ENCODE data around the gene PKDCC.

The PKDCC gene

DNA sequence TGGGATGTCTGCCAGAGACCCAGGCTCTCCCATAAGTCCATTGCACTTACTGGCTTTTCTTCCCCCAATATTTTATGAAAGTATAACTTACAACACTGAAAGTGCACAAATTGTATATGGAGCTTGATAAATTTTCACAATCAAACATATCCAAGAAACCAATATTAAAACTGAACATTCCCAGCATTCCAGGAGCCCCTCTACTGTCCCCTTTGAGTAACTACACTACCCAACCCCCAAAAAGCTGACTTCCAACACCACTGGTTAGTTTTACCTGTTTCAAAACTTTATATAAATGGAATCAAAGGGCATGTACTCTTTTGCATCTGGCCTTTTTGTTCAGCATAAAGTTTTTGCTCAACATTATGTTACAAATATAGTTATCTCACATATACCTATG lies 35.2 kb upstream of the PKDCC start:
- peaks cover 39% of the 10 kb centered on the region for H3K4me1 Mint-ChIP-seq
- no peaks in the 10 kb centered on the region for H3K36me3 Mint-ChIP-seq (ENCODE audit: insufficient read depth)
- ATAC-seq (replicated peaks; ENCODE audit: extremely low read depth, poor library complexity, severe bottlenecking): no peak
- H3K27ac Mint-ChIP-seq (ENCODE audit: low read depth): no peak overlapping the region
- H3K9me3 Mint-ChIP-seq: no peaks in the 10 kb centered on the region
- peaks cover 10% of the 10 kb centered on the region for H3K27me3 Mint-ChIP-seq
- no peak overlapping the region for H3K4me3 Mint-ChIP-seq
- no peak for DNase-seq (ENCODE audit: low spot score in 2 of 2)

DNA sequence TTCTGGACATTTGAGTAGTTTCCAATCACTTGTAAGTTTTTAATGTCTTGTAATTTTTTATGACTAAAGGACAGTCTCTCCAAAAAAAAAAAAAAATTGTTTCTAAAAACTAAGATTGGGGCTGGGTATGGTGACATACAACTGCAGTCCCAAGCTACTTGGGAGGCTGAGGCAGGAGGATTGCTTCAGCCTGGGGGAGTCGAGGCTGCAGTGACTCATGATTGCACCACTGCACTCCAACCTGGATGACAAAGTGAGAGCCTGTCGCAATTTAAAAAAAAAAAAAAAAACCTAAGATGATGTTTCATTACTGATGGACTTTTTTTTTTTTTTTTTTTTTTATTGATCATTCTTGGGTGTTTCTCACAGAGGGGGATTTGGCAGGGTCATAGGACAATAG lies 34.4 kb upstream of the PKDCC start:
- Mint-ChIP-seq H3K4me3 (no peak overlapping the region), H3K9me3 (no peaks in the 10 kb centered on the region), H3K4me1 (peaks cover 39% of the 10 kb centered on the region), H3K27ac (ENCODE audit: low read depth) (no peak overlapping the region), H3K27me3 (peaks cover 6% of the 10 kb centered on the region), H3K36me3 (ENCODE audit: insufficient read depth) (no peaks in the 10 kb centered on the region)
- DNase-seq (ENCODE audit: low spot score in 2 of 2) (no peak), ATAC-seq (replicated peaks; ENCODE audit: extremely low read depth, poor library complexity, severe bottlenecking) (no peak)

DNA sequence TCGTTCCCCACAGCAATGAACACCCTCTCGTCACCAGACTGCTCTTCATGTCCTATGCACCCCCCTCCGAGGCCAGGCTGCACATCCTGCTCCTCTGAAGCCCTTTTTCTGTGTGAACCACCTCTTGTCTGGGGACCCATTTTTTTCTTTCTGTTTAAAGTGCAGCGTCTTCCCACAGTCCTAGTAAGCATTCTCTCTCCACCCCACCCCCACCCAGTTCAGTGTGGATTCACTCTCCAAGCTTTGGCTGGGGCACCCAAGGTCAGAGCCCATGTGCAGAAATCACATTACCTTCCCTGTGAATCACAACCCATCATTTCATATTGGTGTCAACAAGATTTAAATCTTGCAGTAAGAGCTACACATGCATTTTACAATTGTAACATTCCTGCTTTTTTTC lies 26.4 kb upstream of the PKDCC start:
- Mint-ChIP-seq H3K36me3 (ENCODE audit: insufficient read depth) (no peaks in the 10 kb centered on the region), H3K27me3 (peaks cover 33% of the 10 kb centered on the region), H3K4me1 (no peaks in the 10 kb centered on the region), H3K4me3 (no peak overlapping the region), H3K9me3 (no peaks in the 10 kb centered on the region), H3K27ac (ENCODE audit: low read depth) (no peak overlapping the region)
- no peak for ATAC-seq (replicated peaks; ENCODE audit: extremely low read depth, poor library complexity, severe bottlenecking)
- DNase-seq (ENCODE audit: low spot score in 2 of 2): no peak

DNA sequence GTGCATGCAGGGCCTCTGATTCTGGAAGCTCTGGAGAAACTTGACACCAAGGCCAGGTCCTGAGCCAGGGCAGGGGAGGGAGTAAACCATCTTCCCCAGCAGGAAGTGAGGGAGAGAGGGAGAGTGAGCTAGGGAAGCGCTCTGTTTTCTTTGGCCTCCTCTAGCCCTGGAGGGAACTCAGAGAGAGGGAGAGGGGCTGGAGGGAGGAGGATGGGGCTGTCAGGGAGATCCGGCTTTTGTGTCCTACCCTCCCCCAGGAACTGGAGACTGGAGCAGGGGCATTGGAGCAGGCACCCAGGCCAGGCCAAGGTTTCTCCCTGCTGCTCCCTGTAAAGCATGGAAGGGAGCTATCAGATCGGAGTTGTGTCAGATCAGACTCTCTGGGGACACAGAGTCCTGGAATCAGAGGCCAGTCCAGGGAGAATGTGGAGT lies 22.7 kb upstream of the PKDCC start:
- H3K4me1 Mint-ChIP-seq: no peaks in the 10 kb centered on the region
- no peak overlapping the region for H3K4me3 Mint-ChIP-seq
- ATAC-seq (replicated peaks; ENCODE audit: extremely low read depth, poor library complexity, severe bottlenecking) (no peak), DNase-seq (ENCODE audit: low spot score in 2 of 2) (no peak)
- peaks cover 37% of the 10 kb centered on the region for H3K27me3 Mint-ChIP-seq
- no peaks in the 10 kb centered on the region for H3K9me3 Mint-ChIP-seq
- no peaks in the 10 kb centered on the region for H3K36me3 Mint-ChIP-seq (ENCODE audit: insufficient read depth)
- no peak overlapping the region for H3K27ac Mint-ChIP-seq (ENCODE audit: low read depth)

DNA sequence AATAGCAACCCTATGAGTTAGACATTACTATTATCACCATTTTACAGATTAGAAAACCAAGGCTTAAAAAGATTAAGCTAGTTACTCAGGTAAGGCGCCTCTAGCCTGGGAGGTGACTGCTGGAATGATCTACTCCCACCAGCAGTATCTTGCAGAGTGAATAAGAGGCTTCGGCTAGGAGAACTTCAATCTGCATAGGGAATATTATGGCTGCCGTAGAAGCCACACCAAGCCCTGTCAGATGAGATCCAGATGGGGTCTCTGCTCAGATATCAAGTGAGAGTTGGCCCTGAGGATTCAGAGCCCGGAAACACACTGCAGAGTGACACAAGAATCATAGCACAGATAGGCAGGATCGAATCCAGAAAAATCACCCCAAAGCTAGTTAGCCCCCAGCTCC lies 21.5 kb upstream of the PKDCC start:
- H3K4me1 Mint-ChIP-seq: no peaks in the 10 kb centered on the region
- ATAC-seq (replicated peaks; ENCODE audit: extremely low read depth, poor library complexity, severe bottlenecking): no peak
- H3K27ac Mint-ChIP-seq (ENCODE audit: low read depth): no peak overlapping the region
- no peaks in the 10 kb centered on the region for H3K36me3 Mint-ChIP-seq (ENCODE audit: insufficient read depth)
- peaks cover 49% of the 10 kb centered on the region for H3K27me3 Mint-ChIP-seq
- no peak overlapping the region for H3K4me3 Mint-ChIP-seq
- no peaks in the 10 kb centered on the region for H3K9me3 Mint-ChIP-seq
- no peak for DNase-seq (ENCODE audit: low spot score in 2 of 2)

DNA sequence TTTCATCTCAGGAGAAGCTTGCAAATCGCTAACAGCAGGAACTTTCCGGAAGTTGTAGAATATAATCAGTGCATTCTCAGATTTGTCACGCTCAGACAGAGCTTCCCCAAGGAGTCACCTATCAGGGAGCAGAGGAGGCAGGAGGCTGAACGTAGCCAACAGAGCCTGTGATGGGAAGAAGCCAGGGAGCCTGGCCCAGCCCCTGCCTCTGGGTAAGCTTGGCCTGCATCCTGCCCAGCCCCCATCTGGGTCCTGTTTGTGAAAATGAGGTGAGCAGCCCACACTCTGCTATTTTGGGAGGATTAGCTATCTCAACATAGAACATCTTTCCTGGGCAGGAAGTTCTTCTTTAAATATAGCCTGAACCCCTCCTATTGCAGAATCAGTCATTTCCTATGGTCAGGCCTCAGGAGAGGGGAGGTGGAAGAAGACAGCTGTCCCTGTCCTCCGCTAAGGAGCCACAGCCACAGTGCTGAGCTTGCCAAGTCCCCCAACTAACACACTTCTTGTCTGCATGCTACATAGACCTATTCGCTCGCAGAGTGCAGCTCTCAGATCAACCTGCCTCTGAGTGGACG lies 19.2 kb upstream of the PKDCC start:
- no peak overlapping the region for H3K4me3 Mint-ChIP-seq
- ATAC-seq (replicated peaks; ENCODE audit: extremely low read depth, poor library complexity, severe bottlenecking) (no peak), DNase-seq (ENCODE audit: low spot score in 2 of 2) (no peak)
- no peaks in the 10 kb centered on the region for H3K36me3 Mint-ChIP-seq (ENCODE audit: insufficient read depth)
- H3K27ac Mint-ChIP-seq (ENCODE audit: low read depth): no peak overlapping the region
- H3K4me1 Mint-ChIP-seq: peaks cover 7% of the 10 kb centered on the region
- no peaks in the 10 kb centered on the region for H3K9me3 Mint-ChIP-seq
- H3K27me3 Mint-ChIP-seq: peaks cover 58% of the 10 kb centered on the region

DNA sequence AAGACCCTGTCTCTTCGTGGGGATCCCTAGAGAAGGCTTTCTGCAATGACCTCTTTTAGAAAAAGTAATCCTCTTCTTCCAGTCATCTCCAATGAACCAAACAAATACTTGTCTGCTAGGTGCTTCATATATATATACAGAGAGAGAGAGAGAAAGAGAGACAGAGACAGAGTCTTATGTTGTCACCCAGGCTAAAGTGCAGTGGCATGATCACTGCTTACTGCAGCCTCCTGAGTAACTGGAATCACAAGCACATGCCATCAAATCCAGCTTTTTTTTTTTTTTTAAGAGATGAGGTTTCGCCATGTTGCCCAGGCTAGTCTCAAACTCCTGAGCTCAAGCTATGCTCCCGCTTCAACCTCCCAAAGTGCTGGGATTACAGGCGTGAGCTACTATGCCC lies 18.6 kb upstream of the PKDCC start:
- H3K36me3 Mint-ChIP-seq (ENCODE audit: insufficient read depth): no peaks in the 10 kb centered on the region
- H3K27ac Mint-ChIP-seq (ENCODE audit: low read depth): no peak overlapping the region
- H3K4me3 Mint-ChIP-seq: no peak overlapping the region
- no peaks in the 10 kb centered on the region for H3K9me3 Mint-ChIP-seq
- peaks cover 58% of the 10 kb centered on the region for H3K27me3 Mint-ChIP-seq
- no peak for ATAC-seq (replicated peaks; ENCODE audit: extremely low read depth, poor library complexity, severe bottlenecking)
- no peak for DNase-seq (ENCODE audit: low spot score in 2 of 2)
- H3K4me1 Mint-ChIP-seq: peaks cover 7% of the 10 kb centered on the region

DNA sequence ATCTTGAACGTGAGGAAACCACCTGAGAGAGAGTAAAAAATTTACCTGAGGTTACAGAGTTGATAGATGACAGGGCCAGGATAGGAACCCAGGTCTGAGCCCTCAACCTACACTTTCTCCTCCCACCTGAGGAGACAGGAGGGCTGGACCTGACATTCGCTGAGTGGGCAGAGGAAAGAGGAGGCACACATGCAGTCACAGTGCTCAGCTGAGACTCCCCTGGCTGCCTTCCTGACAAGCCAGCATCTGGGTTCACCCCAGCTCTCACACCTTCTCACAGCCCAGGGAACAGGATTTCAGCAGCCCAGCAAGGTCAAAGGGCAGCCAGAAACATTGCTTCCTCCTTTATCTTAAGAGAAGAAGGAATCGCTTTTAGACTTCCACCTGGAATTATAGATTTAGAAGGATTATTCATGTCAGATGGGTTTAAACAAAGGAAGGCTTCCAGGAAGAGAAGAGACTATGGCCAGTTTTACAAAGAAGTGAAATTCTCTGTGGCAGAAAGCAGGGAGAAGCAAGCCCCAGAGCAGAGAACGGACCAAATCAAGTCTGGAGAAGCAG lies 18.1 kb upstream of the PKDCC start:
- Mint-ChIP-seq H3K27ac (ENCODE audit: low read depth) (no peak overlapping the region), H3K4me3 (no peak overlapping the region), H3K4me1 (peaks cover 7% of the 10 kb centered on the region), H3K9me3 (no peaks in the 10 kb centered on the region), H3K36me3 (ENCODE audit: insufficient read depth) (no peaks in the 10 kb centered on the region), H3K27me3 (peaks cover 54% of the 10 kb centered on the region)
- no peak for ATAC-seq (replicated peaks; ENCODE audit: extremely low read depth, poor library complexity, severe bottlenecking)
- no peak for DNase-seq (ENCODE audit: low spot score in 2 of 2)

DNA sequence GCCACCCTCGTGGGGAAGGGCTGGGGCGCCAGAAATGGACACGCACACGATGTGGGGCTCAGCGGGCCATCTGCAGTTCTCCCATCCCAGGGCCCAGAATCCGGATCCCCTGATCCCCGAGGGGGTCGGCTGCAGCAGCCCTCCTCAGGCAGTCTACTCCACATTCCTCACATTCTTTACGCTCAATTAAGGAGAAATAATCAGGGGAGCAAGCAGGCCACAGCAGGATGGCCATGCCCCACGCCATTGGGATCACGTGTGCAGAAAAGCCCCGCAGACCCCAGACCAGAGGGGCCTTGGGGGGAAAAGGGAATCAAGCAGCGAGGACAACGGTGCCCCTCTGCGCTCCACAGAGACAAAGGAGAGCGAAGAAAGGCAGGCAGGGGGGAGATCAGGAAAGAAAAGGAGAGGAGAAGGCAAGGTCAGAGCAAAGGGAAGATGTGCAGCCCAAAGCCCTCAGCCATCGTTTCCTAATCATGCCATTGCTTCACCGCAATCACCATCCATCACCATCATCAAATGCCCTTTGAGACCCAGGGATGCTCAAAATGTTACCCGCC lies 17.5 kb upstream of the PKDCC start:
- H3K4me1 Mint-ChIP-seq: peaks cover 7% of the 10 kb centered on the region

DNA sequence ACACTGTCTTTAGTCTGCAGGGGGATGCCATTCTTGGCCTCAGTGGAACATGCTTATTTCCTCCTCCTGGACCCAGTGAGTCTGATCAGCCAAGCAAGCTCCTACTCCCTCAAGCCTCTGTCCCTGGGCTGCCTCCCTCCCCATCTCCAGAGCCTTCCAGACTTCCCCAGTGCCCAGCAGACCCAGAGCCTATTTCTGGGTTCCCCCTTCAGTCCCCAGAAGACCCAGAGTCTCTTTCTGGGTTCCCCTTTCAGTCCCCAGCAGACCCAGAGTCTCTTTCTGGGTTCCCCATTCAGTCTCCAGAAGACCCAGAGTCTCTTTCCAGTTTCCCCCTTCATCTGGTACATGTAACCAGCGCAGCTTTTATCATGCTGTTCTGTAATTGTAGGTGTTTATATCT lies 17.0 kb upstream of the PKDCC start:
- Mint-ChIP-seq H3K36me3 (ENCODE audit: insufficient read depth) (no peaks in the 10 kb centered on the region), H3K9me3 (no peaks in the 10 kb centered on the region)
- no peak for ATAC-seq (replicated peaks; ENCODE audit: extremely low read depth, poor library complexity, severe bottlenecking)

More for the DNA sequence above, 17.5 kb upstream of the PKDCC start:
- DNase-seq (ENCODE audit: low spot score in 2 of 2) (no peak), ATAC-seq (replicated peaks; ENCODE audit: extremely low read depth, poor library complexity, severe bottlenecking) (no peak)
- H3K27ac Mint-ChIP-seq (ENCODE audit: low read depth): no peak overlapping the region
- H3K27me3 Mint-ChIP-seq: peaks cover 48% of the 10 kb centered on the region
- no peaks in the 10 kb centered on the region for H3K36me3 Mint-ChIP-seq (ENCODE audit: insufficient read depth)
- no peak overlapping the region for H3K4me3 Mint-ChIP-seq
- H3K9me3 Mint-ChIP-seq: no peaks in the 10 kb centered on the region

DNA sequence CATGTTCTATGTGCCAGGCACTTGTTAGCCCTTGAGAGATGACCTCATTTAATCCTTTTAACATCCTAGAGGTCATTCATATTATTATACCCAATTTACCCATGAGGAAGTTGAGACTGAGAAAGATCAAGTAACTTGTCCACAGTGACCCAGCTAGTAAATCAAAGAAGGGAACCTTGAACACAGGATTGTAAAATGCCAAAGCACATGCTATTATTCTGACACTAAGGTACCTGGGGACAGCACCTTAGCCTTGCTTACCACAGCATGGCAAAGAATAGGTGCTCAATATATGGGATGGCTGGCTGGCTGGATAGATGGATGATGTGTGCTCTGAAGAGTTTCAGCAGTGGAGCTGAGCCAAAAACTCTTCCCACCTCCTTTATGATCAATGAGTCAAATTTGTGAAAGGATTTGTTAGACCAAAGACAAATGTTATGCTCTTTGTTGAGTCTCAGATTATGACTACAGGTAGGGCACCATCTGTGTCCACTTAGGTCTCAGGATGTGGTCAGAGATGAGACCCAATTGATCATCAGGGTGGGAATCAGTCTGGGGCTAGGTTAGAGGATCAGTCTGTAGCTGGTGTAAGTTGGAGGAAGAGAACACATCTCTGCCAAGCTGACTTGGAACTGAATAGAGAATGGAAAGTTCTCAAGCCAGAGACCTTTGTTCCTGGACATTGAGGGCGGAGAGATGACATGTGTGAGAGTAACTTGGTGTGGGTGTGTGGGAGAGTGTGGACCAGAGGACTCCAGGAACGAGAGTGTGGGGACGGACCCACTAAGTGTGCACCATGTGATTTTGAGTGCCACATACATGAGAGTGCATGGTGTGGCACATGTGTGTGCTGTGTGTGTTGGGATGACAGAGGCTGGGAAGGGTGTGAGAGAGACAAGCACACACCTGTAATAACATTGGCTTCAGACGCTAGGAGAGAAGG lies 16.3 kb upstream of the PKDCC start:
- Mint-ChIP-seq H3K27ac (ENCODE audit: low read depth) (no peak overlapping the region), H3K36me3 (ENCODE audit: insufficient read depth) (no peaks in the 10 kb centered on the region), H3K4me3 (no peak overlapping the region), H3K4me1 (peaks cover 7% of the 10 kb centered on the region), H3K9me3 (no peaks in the 10 kb centered on the region), H3K27me3 (peaks cover 37% of the 10 kb centered on the region)
- no peak for DNase-seq (ENCODE audit: low spot score in 2 of 2)
- no peak for ATAC-seq (replicated peaks; ENCODE audit: extremely low read depth, poor library complexity, severe bottlenecking)

More for the DNA sequence above, 17.0 kb upstream of the PKDCC start:
- H3K27ac Mint-ChIP-seq (ENCODE audit: low read depth): no peak overlapping the region
- DNase-seq (ENCODE audit: low spot score in 2 of 2): no peak
- peaks cover 43% of the 10 kb centered on the region for H3K27me3 Mint-ChIP-seq
- H3K4me3 Mint-ChIP-seq: no peak overlapping the region
- H3K4me1 Mint-ChIP-seq: peaks cover 7% of the 10 kb centered on the region

DNA sequence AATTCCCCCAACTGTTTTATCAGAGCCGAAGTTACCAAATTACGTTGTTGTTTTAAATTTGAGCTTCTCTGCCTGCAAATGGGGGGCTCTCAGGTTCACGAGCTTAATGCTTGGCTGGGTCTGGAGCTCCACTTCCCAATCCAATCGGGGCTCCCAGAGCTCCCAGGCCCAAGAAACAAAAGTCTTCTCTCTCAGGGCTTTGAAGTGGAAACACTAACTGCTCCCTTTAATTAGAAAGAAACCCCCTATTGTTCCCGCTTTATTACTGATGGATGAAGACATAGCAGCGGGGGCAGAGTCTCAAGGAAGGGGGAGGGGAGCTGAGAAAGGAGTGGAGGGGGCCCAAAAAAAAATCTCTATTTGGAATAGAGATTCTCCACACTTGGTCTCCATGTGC lies 15.6 kb upstream of the PKDCC start:
- peaks cover 7% of the 10 kb centered on the region for H3K4me1 Mint-ChIP-seq
- peaks cover 37% of the 10 kb centered on the region for H3K27me3 Mint-ChIP-seq
- no peak for DNase-seq (ENCODE audit: low spot score in 2 of 2)
- no peak overlapping the region for H3K27ac Mint-ChIP-seq (ENCODE audit: low read depth)
- ATAC-seq (replicated peaks; ENCODE audit: extremely low read depth, poor library complexity, severe bottlenecking): no peak
- H3K4me3 Mint-ChIP-seq: no peak overlapping the region
- no peaks in the 10 kb centered on the region for H3K9me3 Mint-ChIP-seq
- H3K36me3 Mint-ChIP-seq (ENCODE audit: insufficient read depth): no peaks in the 10 kb centered on the region

DNA sequence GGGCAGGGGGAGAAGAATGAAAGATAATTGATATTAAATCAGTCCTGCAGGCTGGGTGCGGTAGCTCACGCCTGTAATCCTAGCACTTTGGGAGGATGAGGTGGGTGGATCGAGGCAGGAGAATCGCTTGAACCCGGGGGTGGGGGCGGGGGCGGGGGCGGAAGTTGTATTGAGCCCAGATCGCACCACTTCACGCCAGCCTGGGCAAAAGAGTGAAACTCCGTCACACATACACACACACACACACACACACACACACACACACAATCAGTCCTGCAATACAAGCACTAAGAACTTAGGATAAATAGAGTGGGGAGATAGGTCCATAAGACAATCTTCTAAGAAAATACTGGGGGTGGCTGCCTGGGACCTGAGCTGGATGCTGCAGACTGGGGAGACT lies 15.1 kb upstream of the PKDCC start:
- Mint-ChIP-seq H3K4me1 (peaks cover 7% of the 10 kb centered on the region), H3K27me3 (peaks cover 37% of the 10 kb centered on the region), H3K27ac (ENCODE audit: low read depth) (no peak overlapping the region), H3K4me3 (no peak overlapping the region), H3K9me3 (no peaks in the 10 kb centered on the region), H3K36me3 (ENCODE audit: insufficient read depth) (no peaks in the 10 kb centered on the region)
- DNase-seq (ENCODE audit: low spot score in 2 of 2): no peak
- ATAC-seq (replicated peaks; ENCODE audit: extremely low read depth, poor library complexity, severe bottlenecking): no peak
